EL (cell line): ENCODE data around the gene KNOP1.
A peak's percentile ranks its signal among the peaks of the same experiment; 100 is the strongest.

Source experiments
- DNase-seq: peaks from one replicate; pipeline ENCODE4 v3.0.0-alpha.2; 2016

The KNOP1 gene

DNA sequence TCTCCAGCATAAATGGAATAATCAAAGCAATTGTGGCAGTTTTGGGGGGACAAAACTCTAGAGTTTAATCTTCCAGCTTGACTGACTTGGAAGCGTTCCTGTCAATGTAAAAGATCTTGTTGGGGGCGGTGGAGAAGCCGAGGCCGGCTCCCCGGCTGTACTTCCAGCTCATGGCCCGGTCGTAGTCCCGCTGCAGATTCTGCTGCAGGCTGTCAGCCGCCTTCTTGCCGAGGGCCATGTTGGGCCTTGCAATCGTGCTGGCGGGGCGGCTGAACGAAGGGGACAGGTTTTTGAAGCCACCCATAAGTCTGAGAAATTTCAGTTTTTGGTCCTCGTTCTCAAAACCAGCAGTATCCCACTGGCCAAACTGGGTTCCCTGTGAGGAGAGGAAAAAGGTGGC, 11.2 kb downstream of the KNOP1 start:
- DNase-seq: no peak

DNA sequence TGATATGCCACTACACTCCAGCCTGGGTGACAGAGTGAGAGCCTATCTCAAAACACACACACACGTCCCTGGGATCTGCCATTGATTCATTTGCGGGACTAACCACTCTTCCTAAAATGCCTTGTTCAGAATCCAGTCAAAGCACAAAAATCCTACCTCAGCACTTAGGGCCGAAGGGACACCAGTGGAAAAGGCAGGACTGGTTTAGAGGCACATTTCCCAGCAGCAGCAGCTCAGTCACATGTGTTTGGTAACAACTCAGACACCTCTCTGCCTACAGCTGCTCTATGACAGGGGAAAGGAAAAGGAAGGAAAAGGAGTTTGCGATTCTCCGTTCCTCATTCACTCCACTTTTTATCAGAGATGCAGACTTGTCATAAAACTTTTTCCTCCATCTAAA, 12.2 kb downstream of the KNOP1 start:
- no peak for DNase-seq

DNA sequence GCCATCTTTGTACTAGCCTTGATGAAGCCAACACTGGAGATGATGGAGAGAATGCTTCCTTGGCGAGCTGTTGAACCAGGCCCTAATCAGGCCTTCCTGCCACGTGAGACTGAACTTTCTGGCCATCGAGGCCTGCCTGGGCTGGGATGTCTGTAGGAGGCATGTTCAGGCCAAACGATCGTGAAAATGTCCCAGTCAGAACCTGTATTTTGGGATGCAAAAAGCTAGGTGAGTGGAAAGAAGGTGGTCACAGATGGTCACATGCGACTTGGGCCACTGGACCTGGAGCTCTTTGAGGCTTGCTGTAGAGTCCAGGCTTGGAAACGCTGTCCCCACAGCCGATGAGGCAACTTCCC, 12.9 kb downstream of the KNOP1 start:
- DNase-seq: no peak

DNA sequence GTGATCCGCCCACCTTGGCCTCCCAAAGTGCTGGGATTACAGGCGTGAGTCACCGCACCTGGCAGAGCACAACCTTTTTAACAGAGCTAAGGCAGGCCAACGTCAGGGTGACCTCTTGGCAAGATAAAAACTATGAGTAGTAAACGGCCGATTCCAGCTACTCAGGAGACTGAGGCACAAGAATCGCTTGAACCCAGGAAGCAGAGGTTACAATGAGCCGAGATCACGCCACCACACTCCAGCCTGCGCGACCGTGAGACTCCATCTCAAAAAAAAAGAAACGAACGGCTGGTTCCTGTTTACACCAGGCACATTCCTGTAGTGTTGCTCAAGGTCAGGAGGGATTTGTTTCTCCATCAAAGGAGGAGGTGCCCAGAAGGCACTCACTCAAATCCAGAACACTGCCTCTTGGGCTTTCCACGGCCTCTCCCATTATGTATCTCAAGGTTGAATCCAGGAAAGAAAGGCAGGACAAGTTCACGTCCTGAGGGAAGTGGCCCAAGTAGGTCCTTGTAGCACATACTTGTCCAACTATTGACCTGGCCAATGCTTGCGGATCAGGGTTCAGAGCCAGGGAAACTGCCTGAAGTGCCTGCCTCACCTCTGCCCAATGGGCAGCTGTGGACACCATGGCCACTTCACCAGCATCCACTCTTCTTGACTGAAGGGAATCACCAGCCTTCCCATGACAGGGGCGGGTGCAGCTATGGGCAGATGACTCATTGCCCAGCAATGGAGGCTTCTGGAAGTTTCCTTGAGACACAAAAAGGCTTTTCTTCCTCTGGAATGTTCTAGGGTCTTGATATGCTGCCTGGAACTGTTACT, 13.5 kb downstream of the KNOP1 start:
- DNase-seq: peak; percentile 62

DNA sequence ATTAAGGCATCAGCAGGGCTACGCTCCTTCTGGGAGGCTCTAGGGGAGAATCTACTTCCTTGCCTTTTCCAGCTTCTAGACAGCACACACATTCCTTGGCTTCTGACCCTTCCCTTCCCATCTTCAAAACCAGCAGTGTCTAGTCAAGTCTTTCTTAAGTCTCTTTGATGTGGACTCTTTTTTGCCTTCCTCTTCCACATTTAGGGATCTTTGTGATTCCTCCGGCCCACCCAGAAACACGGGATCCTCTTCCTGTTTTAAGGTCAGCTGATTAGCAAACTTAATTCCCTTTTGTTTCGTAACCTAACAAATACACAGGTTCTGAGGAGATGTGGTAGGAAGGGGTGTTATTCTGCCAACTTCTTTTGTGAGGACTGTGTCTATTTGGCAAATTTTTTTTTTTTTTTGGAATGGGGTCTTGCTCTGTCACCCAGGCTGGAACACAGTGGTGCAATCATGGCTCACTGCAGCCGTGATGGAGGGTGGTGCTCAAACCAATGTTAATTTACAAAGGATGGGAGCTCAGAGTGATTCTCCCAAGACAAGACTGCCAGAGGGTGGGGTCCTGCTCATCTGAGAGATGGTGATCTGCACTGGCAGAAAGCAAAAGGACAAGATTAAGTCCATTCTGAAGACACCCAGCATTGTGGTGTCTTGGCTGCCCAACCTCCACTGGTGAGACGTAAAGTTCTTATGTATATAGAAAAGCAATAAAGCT, 14.7 kb downstream of the KNOP1 start:
- no peak for DNase-seq

DNA sequence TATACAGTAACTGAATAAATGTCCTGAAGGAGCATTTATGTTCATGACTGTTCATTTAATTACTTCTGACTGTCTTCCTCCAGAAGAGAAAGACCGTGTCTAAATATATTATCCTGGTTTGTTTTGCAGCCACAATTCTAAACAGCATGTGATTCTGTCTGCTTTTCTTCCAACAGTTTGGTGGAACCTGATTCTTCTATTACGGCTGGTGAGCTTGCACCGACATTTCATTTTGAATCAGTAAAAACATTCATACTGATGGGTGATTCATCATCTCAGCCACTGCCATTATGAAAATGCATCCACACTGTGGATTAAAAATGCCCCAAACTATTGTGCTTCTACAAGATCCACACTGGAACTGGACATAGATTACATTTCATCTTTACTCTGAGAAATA, 16.9 kb downstream of the KNOP1 start:
- DNase-seq: no peak

DNA sequence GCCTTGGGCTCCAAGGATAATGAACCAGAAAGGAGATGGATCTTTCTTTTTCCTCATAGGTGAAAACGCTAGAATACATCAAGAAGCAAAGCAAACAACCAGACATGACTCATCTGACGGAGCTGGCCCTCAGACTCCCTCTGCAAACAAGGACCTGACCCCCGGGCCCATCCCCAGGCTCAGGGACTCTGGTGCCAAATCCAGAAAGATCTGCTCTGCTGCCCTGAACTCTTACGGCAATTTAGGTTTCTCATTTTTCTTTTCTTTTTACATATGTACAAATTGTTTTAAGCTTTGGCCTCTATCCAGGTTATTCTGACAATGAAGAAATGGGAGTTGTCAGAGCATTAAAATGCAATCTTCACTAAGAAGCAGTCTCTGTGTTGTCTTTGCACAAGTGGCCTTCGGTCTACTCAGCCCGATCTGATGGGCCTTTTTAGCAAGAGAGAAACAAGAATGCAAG, 17.7 kb downstream of the KNOP1 start:
- peak; percentile 31 for DNase-seq

DNA sequence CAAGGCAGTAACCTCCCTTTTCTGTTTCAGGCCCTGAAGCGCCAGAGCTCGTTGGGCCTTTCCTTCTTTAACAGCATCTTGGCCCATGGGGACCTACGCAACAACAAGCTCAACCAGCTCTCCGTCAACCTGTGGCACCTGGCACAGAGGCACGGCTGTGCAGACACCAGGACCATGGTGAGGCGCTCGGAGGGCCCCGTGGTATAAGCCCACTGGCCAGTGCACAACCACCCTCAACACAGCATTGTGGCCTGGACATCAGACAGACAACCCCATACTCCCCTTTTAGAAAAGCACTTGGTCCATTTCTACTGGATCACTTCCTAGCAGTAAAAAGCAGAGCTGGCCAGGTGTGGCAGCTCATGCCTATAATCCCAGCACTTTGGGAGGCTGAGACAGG, 18.6 kb downstream of the KNOP1 start:
- DNase-seq: no peak

DNA sequence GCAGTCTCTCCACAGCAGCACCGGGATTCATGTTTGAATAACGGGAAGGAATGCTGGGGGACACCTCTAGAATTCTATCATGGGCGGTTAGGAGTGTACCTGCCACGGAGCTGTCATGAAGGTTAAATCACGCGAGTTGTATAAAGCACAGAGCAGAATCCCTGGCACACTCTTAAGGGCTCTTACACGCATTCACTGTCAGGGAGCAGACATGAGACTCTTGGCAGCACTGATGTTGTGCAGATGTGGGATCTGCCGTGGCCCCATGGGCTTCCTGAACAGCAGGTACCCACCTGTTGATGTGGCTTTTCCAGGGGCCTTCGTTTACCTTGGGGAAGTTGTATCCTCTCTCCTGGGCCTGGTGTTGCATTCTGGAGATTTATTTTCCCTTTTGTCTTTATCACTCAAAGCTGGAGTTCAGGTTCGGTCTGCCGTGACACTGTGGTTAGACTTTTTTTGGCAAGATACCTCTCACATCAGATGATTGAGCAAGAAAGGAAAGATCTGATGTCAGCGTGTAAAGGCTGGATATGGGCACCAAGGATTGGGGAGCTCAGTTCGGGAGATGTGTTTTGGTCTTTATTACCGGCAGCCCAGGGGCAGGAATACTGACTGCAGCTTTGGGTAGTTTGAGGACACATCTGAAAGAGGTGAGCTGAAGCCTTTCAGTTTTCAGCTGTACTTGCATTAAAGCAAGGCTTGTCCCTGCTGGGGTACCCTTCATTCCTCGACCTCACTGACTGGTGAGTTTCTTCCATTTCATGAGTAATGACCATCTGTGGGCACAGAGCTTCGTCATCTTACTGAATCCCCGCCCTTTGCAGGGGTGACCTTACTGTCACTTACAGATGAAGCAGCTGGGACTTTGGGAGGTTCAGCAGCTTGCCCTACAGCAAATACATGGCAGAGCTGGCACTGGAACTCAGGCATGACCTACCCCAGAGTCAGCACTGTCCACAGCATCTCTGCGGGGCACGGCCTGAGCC, 19.3 kb downstream of the KNOP1 start:
- no peak for DNase-seq

DNA sequence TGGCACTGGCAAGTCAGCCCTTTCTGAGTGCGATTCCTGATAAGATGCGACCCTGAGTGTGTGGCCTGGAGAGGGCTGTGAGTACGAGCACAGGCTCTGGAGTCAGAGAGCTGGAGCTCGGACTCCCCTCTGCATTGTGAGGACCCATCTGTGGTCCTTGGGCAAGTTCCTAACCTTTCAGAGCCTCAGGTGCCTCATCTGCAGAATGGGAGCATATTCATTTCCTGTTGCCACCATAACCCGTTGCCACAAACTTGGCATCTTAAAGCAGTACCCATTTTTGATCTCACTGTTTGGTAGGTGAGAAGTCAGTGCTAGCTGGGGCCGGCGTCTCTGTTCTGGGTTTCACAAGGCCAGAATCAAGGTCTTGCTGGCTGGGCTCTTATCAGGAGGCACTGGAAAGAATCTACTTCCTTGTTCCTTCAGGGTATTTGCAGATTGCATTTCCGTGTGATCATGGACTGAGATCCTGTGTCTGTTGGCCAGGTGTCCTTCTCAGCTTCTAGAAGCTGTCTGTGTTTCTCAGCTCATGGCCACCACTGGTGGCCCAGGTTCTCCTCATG, 20.2 kb downstream of the KNOP1 start:
- DNase-seq: no peak

DNA sequence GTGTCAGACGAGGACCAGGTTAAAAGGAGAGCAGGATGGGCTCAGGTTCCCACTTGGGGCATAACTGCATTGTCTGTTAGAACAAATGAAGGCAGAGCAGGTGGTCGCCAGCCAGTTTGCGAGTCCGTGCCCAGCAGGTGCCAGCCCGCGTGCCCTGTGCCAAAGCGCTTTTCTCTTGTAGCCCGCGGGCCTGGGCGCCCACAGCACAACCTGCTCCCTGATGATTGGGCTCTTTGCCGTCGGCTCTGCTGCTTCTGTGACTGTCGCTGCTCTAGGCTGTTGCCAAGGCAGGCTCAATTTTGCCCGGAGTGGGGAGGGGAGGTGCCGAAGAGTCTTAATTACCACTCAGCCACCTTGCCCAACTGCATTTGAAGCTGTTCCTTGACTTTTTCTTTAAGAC, 21.1 kb downstream of the KNOP1 start:
- no peak for DNase-seq

DNA sequence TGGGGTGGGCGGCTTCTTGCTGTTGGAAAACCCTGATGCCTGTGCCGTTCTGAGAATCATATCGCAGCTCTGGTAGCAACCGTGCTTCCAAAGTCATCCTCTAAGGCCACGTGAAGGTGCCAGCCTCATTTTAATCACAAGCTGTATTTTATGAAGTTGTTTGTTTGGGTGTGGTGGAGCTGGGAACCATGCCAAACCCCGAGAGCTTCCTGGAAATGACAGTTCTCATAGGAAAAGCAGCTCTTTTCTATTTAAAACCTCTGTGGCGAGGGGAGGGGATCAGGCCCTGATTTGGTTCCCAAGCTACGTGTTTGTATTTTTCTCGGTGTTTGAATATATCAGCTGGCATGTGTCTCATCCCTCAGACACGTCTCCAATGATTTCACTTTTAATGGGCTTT, 21.7 kb downstream of the KNOP1 start:
- peak; percentile 77 for DNase-seq

DNA sequence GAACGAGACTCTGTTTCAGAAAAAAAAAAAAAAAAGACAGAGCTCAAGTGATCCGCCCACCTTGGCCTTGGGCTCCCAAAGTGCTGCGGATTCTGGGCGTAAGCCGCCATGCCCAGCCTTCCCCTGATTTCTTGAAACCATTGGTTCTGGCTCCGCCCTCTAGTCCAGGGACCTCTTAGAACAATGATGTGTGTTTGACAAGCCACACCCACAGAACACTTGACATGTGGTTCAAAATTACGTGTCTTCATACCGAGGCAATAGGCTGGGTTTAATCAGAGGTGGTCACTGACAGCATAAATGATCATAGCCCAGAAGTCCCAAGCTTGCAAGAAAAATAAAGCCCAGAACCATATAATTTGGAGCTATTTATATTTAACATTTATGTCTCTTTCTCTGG, 23.0 kb downstream of the KNOP1 start:
- no peak for DNase-seq

DNA sequence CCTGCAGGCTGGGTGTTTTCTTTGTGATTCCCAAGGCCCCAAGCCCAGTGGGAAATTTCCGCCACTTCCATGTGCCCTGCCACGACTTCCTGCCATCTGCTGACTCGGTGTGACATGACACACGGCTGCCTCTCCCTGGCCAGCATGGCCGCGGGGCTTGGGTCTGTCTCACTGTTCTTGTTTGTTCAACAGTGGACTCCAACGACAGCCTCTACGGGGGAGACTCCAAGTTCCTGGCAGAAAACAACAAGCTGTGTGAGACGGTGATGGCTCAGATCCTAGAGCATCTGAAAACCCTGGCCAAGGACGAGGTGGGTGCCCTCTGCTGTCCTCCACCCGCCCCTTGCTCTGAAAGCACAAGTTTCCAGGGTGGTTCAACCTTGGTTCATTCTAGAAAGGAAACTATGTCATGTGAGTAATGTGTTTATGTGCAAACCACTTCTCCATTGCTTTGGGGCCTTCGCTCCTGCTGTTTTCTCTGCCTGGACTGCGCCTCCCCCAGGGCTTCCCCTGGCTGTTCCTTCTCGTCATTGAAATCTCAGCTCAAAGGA, 26.8 kb downstream of the KNOP1 start:
- DNase-seq: peak; percentile 13

DNA sequence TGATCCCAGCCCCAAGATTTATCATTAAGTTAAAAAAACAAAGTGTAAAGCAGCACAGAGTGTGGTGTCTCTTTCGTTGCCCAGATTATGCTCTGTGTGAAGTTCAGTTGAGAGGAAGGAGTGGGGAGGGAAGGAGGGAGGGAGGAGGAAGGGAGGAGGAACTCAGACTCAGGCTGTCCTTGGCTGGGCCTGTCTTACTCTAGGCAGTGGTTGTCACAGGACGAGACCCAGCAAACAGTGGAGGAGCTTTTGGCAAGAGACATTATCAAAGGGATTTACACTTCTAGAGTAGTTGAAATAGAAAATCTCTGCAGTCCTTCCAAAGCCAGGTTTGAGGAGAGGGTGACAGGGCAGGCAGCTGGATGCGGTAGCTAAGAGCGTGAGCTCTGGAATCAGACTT, 27.8 kb downstream of the KNOP1 start:
- DNase-seq: no peak

DNA sequence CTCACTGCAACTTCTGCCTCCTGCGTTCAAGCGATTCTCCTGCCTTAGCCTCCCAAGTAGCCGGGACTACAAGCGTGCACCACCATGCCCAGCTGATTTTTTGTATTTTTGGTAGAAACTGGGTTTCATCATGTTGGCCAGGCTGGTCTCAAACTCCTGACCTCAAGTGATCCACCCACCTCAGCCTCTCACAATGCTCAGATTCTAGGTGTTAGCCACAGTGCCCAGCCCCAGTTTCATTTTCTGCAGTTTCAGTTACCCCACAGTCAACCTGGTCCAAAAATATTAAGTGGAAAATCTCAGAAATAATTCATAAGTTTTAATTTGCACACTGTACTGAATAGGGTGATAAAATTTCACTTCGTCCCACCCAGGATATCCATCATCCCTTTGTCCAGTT, 28.7 kb downstream of the KNOP1 start:
- no peak for DNase-seq

DNA sequence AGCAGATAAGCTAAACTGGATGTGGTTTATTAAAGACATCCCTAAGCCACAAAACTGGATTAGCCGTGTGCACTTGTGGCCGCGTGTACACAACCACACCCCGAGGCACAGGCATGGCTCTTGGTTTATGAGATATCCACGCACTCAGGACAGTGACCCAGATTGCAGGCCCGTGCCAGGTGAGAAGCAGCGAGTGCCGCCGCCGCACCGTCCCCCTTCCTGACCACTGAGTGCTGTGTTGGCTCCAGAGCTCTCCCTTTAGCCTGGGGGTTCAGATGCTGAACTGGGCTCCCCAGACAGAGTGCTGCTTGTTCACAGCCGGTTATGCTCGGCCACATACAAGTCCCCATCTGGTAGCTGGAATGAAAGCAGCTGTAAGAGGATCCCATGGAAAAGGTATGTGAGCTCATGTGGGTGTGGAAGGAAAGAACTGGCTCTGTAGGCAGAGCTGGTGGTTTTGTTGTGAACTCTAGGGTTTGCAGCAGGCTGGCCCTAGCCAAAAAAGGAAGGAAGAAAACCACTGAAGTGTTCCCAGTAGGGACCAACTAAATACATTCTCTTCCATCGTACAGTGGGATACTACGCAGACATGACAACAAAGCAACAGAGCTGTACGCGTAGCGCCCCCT, 29.5 kb downstream of the KNOP1 start:
- no peak for DNase-seq

DNA sequence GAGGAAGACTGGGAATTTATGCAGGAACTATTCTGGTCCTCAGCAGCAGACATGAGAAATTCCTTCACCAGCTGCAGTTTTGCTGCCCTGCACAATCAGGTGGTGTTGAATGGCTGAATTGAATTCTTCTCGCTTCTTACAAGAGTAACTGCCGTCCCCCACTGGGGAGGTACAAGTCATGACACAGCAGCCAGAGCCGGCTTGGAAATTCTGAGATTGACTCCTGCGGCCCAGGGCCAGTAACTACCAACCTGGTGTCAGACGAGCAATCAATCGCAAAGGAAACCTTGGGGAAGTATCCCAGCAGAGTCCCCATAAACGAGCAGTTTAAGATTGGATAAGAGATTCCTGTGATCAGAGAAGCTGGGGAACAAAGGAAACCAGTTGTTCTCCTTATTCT, 30.7 kb downstream of the KNOP1 start:
- no peak for DNase-seq

DNA sequence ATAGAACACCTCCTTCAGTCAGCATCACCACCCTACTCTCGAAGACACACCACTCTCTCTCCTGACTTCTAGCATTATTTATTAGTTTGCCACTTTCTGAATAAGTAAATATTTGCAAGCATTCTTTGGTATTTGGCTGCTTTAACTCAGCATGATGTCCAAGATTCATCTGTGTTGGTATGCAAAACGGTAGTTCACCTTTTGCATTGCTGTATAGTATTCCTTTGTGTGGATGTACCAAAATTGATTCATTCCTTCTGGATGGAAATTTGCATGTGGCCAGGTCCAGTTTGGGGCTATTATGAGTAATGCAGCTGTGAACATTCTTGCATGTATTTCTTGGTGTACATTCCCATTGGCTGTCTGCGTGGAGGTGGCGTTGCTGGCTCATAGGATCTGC, 32.9 kb downstream of the KNOP1 start:
- no peak for DNase-seq

DNA sequence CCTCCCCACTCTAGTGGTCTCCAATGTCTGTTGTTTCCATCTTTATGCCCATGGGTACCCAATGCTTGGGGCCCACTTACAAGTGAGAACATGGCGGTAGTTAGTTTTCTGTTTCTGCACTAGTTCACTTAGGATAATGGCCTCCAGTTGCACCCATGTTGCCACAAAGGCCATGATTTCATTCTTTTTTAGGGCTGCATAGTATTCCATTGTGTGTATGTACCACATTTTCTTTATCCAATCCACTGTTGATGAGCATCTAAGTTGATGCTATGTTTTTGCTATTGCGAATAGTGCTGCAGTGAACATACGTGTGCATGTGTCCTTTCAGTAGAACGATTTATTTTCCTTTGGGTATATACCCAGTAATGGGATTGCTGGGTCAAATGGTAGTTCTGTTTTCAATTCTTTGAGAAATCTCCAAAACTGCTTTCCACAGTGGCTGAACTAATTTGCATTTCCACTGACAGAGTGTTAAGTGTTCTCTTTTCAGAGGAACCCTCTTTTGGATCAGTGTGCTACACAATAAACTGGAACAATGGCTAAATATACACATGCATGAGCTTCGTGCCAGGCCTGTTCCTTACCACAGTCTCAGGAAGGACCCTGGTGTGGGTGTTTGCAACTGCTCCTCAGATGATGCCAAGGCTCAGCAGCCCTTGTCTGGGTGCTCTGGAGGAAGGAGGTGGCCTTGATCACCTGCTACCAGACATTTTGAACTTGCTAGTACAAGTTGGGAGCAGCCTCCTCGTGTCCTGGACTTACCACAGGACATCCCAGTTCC, 34.4 kb downstream of the KNOP1 start:
- no peak for DNase-seq

DNA sequence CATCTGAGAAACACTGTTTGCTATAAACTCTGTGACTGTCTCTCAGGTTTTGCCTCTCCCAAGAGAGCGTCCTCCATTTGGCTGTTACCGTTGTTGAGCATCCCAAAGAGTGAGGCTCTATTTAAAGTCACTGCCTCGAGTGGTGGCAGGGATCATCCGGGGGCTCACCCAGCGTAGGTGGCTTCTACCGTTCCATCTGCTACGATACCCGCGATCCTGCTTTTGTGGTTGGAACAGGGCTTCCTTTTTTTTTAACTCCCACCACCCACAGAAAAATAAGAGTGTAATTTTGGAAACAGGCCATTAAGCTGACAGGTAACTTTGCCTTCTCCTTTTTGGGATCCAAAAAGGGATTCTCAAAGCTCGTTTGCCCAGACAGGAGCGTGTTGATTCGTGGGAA, 36.4 kb downstream of the KNOP1 start:
- no peak for DNase-seq
